ENCODE measurements around the gene ZNF236. TPM values are rescaled to one million over a fixed set of nuclear protein-coding genes. Genes with fewer than 3 reads are reported as not detected.

ZNF236 gene
- total and polyA plus RNA-seq, 7 donors = 0.60 to 26.6 (median 18.9) TPM

DNA sequence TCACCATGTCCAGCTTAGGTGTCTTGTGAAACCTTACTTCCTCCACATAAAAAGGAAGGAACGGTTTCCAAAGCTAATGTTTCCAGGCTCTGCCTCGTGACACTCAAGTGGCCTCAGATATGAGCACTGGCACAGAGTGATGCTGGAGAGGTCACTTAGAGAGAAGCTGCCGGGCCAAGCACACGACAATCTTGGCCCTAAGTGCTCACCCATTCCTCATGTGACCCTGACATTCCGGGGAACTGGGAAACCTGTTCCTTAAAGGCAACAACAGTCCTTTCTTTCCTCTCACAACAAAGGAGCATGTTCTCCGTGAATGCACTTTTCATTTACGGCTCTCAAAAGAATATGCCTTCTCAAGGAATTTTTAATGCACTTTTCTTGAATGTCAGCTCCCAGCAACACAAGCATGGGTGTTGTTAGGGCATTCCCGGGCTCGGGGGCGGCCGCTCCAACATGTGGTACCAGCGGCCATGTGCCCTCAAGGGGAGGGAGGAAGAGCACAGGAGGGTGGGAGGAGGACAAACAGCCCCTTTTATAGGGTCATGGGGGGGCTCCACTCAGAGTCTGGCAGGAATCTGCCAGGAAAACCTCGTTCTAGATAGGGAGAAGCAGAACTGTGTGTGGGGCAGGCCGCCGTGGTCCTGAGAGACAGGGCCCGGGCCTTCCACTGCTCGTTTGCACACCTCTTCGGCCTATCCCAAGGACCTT lies 191.6 kb downstream of the ZNF236 start:
- TF ChIP-seq, protein P1, sequence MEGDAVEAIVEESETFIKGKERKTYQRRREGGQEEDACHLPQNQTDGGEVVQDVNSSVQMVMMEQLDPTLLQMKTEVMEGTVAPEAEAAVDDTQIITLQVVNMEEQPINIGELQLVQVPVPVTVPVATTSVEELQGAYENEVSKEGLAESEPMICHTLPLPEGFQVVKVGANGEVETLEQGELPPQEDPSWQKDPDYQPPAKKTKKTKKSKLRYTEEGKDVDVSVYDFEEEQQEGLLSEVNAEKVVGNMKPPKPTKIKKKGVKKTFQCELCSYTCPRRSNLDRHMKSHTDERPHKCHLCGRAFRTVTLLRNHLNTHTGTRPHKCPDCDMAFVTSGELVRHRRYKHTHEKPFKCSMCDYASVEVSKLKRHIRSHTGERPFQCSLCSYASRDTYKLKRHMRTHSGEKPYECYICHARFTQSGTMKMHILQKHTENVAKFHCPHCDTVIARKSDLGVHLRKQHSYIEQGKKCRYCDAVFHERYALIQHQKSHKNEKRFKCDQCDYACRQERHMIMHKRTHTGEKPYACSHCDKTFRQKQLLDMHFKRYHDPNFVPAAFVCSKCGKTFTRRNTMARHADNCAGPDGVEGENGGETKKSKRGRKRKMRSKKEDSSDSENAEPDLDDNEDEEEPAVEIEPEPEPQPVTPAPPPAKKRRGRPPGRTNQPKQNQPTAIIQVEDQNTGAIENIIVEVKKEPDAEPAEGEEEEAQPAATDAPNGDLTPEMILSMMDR (IDR thresholded peaks at IDR 0.05) = no peak
- TF ChIP-seq EP300 (IDR thresholded peaks at IDR 0.05) (peak in 1 of 4 donors; percentile 52), POLR2AphosphoS5 (IDR thresholded peaks at IDR 0.05) (peak; percentile 19 to 53 (median 38))
- Histone ChIP-seq H3K4me1 (peaks cover 0 to 13% (median 3%) of the 10 kb centered on the region in 4 donors), H3K4me3 (no peak overlapping the region), H3K27me3 (no peaks in the 10 kb centered on the region), H3K27ac (peak overlapping the region; percentile 33 to 61 (median 49)), H3K9me3 (no peaks in the 10 kb centered on the region), H3K36me3 (peaks cover 0 to 8% (median 0%) of the 10 kb centered on the region in 4 donors)
- DNase-seq = peak; percentile 89
- 86 to 88% methylated on average over 18 of the region's 18 CpGs for WGBS, 2 donors
- intact Hi-C loops (cut with DNase I) = no loop called here

GRCh38 chr18:77014538-77014937 lies 192.2 kb downstream of the ZNF236 start:
- H3K4me3 ChIP-seq = no peak overlapping the region
- TF ChIP-seq EP300 (IDR thresholded peaks at IDR 0.05) (no peak), POLR2AphosphoS5 (IDR thresholded peaks at IDR 0.05) (no peak), POLR2A (IDR thresholded peaks at IDR 0.05) (no peak)
- TF ChIP-seq, protein P1 (IDR thresholded peaks at IDR 0.05) = no peak
- peaks cover 0 to 8% (median 0%) of the 10 kb centered on the region in 4 donors for H3K36me3 ChIP-seq
- no peak for DNase-seq
- H3K27me3 ChIP-seq = no peaks in the 10 kb centered on the region
- H3K4me1 ChIP-seq = peaks cover 0 to 13% (median 3%) of the 10 kb centered on the region in 4 donors
- 87 to 92% methylated on average over 5 of the region's 5 CpGs for WGBS, 2 donors
- H3K9me3 ChIP-seq = no peaks in the 10 kb centered on the region
- intact Hi-C loops (cut with DNase I) = no loop called here
- H3K27ac ChIP-seq = peak overlapping the region; percentile 33 to 61 (median 49)

GRCh38 chr18:77015169-77015568 lies 192.8 kb downstream of the ZNF236 start:
- Histone ChIP-seq H3K4me1 (peaks cover 0 to 13% (median 3%) of the 10 kb centered on the region in 4 donors), H3K27me3 (no peaks in the 10 kb centered on the region), H3K27ac (peak overlapping the region in 1 of 4 donors; percentile 57), H3K36me3 (peaks cover 0 to 8% (median 0%) of the 10 kb centered on the region in 4 donors), H3K4me3 (no peak overlapping the region), H3K9me3 (no peaks in the 10 kb centered on the region)
- DNase-seq = no peak
- WGBS, 2 donors = 86 to 90% methylated on average over 4 of the region's 4 CpGs
- TF ChIP-seq, protein P1 (IDR thresholded peaks at IDR 0.05) = no peak
- no peak for TF ChIP-seq EP300 (IDR thresholded peaks at IDR 0.05)
- TF ChIP-seq POLR2AphosphoS5 (IDR thresholded peaks at IDR 0.05) = no peak
- intact Hi-C loops (cut with DNase I) = no loop called here

DNA sequence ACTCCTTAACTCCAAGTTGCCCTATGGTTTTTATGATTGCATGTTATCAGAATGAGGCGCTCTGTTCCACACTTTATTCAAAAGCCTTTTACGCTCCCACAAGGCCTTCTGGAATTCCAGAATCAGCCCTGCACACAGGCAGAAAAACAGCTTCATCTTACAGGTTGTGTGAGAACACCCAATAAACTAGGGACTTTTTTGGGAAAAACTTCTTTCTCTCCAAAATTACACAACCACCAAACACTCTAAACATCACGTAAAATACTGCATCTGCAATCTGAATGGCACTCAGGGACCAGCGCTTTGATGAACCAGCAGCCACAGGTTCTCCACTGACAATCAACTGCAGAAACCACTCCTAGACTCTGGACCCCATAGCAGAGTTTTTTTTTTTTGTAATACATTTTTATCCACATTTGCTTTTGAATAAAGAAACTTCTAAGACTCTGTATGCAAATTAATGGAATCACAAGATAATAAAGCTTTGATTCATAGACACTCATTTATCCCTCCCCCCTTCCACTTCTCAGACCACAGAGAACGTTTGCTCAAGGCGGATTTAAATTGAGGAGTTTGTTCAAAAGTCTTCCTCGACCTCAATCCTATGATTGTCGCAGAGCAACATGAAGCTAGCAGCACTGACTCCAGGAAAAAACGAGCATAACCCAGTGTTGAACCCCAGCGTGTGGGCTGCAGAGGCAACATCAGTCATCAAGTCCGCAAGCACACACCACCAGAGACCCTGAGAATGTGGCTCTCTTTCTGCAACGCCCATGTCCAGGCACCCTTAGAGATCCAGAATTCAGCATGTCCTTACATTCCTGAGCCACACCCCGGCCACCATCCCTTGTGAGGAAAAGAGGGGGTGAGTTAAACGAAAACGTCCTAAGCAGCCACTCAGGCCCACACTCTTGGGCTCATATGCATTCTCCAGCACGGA lies 193.7 kb downstream of the ZNF236 start:
- peaks cover 0 to 13% (median 3%) of the 10 kb centered on the region in 4 donors for H3K4me1 ChIP-seq
- 85 to 90% methylated on average over 16 of the region's 16 CpGs for WGBS, 2 donors
- peaks cover 0 to 8% (median 0%) of the 10 kb centered on the region in 4 donors for H3K36me3 ChIP-seq
- intact Hi-C loops (cut with DNase I) = no loop called here
- no peaks in the 10 kb centered on the region for H3K9me3 ChIP-seq
- TF ChIP-seq EP300 (IDR thresholded peaks at IDR 0.05) = no peak
- TF ChIP-seq POLR2A (IDR thresholded peaks at IDR 0.05) = no peak
- TF ChIP-seq, protein P1 (IDR thresholded peaks at IDR 0.05) = no peak
- TF ChIP-seq POLR2AphosphoS5 (IDR thresholded peaks at IDR 0.05) = no peak
- H3K4me3 ChIP-seq = no peak overlapping the region
- H3K27ac ChIP-seq = no peak overlapping the region
- no peaks in the 10 kb centered on the region for H3K27me3 ChIP-seq
- no peak for DNase-seq

Data from sigmoid colon (tissue), 7 donors.